ENCODE results near the gene OR2AT4. TPM values are rescaled to one million over a fixed set of nuclear protein-coding genes. Genes with fewer than 3 reads are reported as not detected.
A peak's percentile ranks its signal among the peaks of the same experiment; 100 is the strongest.

OR2AT4 gene
- total RNA-seq, 4 donors from 2014 or later: 0.06 TPM; not detected in 3

- H3K4me1 ChIP-seq: no peaks in the 10 kb centered on the region
- TF ChIP-seq CTCF (IDR thresholded peaks at IDR 0.05): no peak
- TF ChIP-seq POLR2AphosphoS5 (IDR thresholded peaks at IDR 0.05): no peak
- no peak for TF ChIP-seq POLR2A (IDR thresholded peaks at IDR 0.05; ENCODE audit: low read depth)
- TF ChIP-seq EP300 (IDR thresholded peaks at IDR 0.05): no peak
- H3K27ac ChIP-seq (replicated peaks in 1 of 4): no peak overlapping the region
- peaks cover 0 to 44% (median 0%) of the 10 kb centered on the region in 4 donors for H3K27me3 ChIP-seq
- WGBS: 91% methylated on average over 1 of the region's 1 CpG
- H3K36me3 ChIP-seq: no peaks in the 10 kb centered on the region
- no peak overlapping the region for H3K4me3 ChIP-seq
- intact Hi-C loops (cut with DNase I): no loop called here
- no peak for DNase-seq (ENCODE audit: extremely low spot score)
- no peaks in the 10 kb centered on the region for H3K9me3 ChIP-seq
Observed at GRCh38 chr11:75135651-75136050, 39.0 kb upstream of the OR2AT4 start.

DNA sequence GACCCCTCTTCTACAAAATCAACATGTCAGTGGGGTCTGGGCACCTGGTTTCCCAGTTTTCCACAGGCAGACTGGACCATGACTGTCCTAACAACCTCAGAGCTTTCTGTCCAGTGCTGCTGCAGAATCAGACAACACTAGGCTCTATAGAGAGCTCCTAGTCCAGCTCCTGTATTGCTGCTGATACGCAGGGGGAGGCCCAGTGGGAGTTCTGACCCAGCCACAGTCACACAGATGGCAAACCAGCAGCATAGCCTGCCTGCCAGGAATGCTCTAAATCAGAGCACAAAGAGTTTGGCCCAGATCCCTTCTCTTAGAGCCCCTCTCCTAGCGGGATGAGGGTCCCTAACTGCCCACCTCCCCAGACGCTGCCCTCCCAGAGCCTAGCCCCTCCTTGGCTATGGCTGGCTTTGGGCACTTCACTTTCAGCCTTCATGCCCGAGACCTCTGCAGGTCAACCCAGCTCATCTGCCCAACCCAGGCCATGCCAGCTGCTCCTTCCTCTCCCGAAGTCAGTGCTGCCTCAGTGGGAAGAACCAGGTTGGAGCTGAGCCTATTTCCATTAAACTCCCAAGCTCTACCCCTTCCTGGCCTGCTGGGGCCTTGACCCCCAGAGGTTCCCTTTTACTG is 38.5 kb upstream of the OR2AT4 start:
- TF ChIP-seq POLR2A (IDR thresholded peaks at IDR 0.05; ENCODE audit: low read depth): no peak
- TF ChIP-seq CTCF (IDR thresholded peaks at IDR 0.05): no peak
- TF ChIP-seq EP300 (IDR thresholded peaks at IDR 0.05): no peak
- no peak overlapping the region for H3K27ac ChIP-seq (replicated peaks in 1 of 4)
- no peak overlapping the region for H3K4me3 ChIP-seq
- H3K27me3 ChIP-seq: peaks cover 0 to 40% (median 0%) of the 10 kb centered on the region in 4 donors
- 83% methylated on average over 4 of the region's 5 CpGs for WGBS
- H3K9me3 ChIP-seq: no peaks in the 10 kb centered on the region
- no peaks in the 10 kb centered on the region for H3K4me1 ChIP-seq
- intact Hi-C loops (cut with DNase I): no loop called here
- no peak for DNase-seq (ENCODE audit: extremely low spot score)
- H3K36me3 ChIP-seq: no peaks in the 10 kb centered on the region

GRCh38 chr11:75133976-75134375 is 37.3 kb upstream of the OR2AT4 start:
- intact Hi-C loops (cut with DNase I): no loop called here
- no peak overlapping the region for H3K27ac ChIP-seq (replicated peaks in 1 of 4)
- 62% methylated on average over 6 of the region's 6 CpGs for WGBS

GRCh38 chr11:75132080-75132479 is 35.4 kb upstream of the OR2AT4 start:
- no peak overlapping the region for H3K4me3 ChIP-seq
- no peaks in the 10 kb centered on the region for H3K4me1 ChIP-seq
- intact Hi-C loops (cut with DNase I): no loop called here
- 86% methylated on average over 3 of the region's 3 CpGs for WGBS
- no peak overlapping the region for H3K27ac ChIP-seq (replicated peaks in 1 of 4)
- DNase-seq (ENCODE audit: extremely low spot score): no peak
- H3K9me3 ChIP-seq: no peaks in the 10 kb centered on the region
- no peak for TF ChIP-seq POLR2AphosphoS5 (IDR thresholded peaks at IDR 0.05)
- TF ChIP-seq CTCF (IDR thresholded peaks at IDR 0.05): no peak
- TF ChIP-seq EP300 (IDR thresholded peaks at IDR 0.05): no peak
- no peak for TF ChIP-seq POLR2A (IDR thresholded peaks at IDR 0.05; ENCODE audit: low read depth)
- no peaks in the 10 kb centered on the region for H3K36me3 ChIP-seq
- peaks cover 0 to 37% (median 0%) of the 10 kb centered on the region in 4 donors for H3K27me3 ChIP-seq

More at GRCh38 chr11:75133976-75134375, 37.3 kb upstream of the OR2AT4 start:
- DNase-seq (ENCODE audit: extremely low spot score): peak; percentile 85
- TF ChIP-seq CTCF (IDR thresholded peaks at IDR 0.05): no peak
- TF ChIP-seq POLR2AphosphoS5 (IDR thresholded peaks at IDR 0.05): no peak
- no peak for TF ChIP-seq EP300 (IDR thresholded peaks at IDR 0.05)
- no peak for TF ChIP-seq POLR2A (IDR thresholded peaks at IDR 0.05; ENCODE audit: low read depth)
- H3K4me1 ChIP-seq: no peaks in the 10 kb centered on the region
- H3K9me3 ChIP-seq: no peaks in the 10 kb centered on the region
- H3K4me3 ChIP-seq: no peak overlapping the region
- H3K27me3 ChIP-seq: peaks cover 0 to 41% (median 0%) of the 10 kb centered on the region in 4 donors
- H3K36me3 ChIP-seq: no peaks in the 10 kb centered on the region

- Histone ChIP-seq H3K9me3 (no peaks in the 10 kb centered on the region), H3K27ac (replicated peaks in 1 of 4) (no peak overlapping the region), H3K36me3 (no peaks in the 10 kb centered on the region), H3K4me1 (no peaks in the 10 kb centered on the region), H3K27me3 (peaks cover 0 to 16% (median 0%) of the 10 kb centered on the region in 4 donors), H3K4me3 (no peak overlapping the region)
- intact Hi-C loops (cut with DNase I): no loop called here
- no peak for DNase-seq (ENCODE audit: extremely low spot score)
- TF ChIP-seq CTCF (IDR thresholded peaks at IDR 0.05): no peak
- TF ChIP-seq EP300 (IDR thresholded peaks at IDR 0.05): no peak
- TF ChIP-seq POLR2AphosphoS5 (IDR thresholded peaks at IDR 0.05): no peak
- no peak for TF ChIP-seq POLR2A (IDR thresholded peaks at IDR 0.05; ENCODE audit: low read depth)
- WGBS: 71% methylated on average over 2 of the region's 2 CpGs
Observed at GRCh38 chr11:75126564-75126963, 29.9 kb upstream of the OR2AT4 start.

Measured in esophagus muscularis mucosa (tissue), 4 donors.